NK-92 (cell line): ENCODE results near the gene LCMT2.
A peak's percentile ranks its signal among the peaks of the same experiment; 100 is the strongest.
"Not testable (repeated sequence)": the region's sequence is repeated elsewhere in the genome, so short reads cannot be mapped to it uniquely, and the experiment has no call there.

Source experiments
- DNase-seq: peaks from one replicate; lab custom pipeline; 2025; ENCODE audit not compliant: unreplicated experiment; lab: John Stamatoyannopoulos, UW

The LCMT2 gene

DNA sequence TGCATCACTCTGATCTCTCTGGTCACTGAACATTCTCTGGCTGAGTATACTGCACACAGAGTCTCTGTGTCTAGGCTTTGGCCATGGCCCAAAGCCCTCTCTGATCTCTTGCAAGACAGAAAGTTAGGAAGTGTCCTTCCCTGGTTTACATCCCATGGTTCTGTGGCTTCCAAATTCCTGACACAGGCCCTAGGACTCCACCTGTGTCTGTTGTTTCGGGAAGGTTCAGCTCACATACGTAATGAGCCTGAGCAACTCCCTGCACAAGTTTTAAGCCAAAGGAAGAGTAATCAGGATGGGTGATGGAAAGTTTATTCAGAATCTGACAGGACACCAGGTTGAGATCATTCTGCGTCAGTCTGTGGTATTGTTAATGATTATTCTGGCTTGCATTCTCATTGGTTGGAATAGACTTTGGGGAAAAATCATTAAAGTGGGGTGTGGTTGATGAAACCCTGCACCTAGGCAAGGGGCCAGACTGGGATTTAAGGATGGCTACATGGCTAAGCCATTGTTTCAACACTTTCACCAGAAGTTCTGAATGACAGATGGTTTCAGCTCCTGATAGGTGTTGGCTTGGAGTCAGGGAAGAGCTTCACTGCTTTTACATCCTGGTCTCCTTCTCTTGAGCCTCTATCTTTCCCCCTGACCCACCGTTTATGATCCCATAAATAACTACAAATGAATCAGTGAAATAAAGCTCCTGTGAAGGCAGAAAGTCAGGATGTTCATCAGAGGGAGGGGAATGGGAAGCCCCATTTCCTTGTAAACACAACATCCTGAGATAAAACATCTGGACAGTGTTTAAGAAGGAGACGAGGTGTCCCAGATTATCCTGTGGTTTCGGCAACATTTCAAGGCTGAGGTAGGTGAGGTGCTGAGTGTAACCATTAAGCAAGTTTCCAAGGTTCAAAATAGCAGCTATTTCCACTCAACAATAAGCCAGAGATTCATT is 14.1 kb downstream of the LCMT2 start:
- no peak for DNase-seq

DNA sequence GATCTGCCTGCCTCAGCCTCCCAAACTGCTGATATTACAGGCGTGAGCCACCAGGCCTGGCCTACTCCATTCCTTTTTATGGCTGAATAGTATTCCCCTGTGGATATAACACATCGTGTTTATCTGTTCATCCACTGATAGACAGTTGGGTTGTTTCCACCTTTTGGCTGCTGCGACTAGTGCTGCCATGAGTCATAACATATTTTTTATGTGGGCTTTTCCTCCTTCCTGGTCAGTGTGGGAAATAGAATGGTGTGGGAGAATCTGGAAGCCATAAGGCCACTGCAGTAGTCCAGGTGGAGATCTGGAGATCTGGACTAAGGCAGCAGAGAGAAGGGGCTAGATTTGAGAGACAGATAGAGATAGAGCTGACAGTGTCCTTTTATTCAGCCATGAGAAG is 16.2 kb downstream of the LCMT2 start:
- no peak for DNase-seq

DNA sequence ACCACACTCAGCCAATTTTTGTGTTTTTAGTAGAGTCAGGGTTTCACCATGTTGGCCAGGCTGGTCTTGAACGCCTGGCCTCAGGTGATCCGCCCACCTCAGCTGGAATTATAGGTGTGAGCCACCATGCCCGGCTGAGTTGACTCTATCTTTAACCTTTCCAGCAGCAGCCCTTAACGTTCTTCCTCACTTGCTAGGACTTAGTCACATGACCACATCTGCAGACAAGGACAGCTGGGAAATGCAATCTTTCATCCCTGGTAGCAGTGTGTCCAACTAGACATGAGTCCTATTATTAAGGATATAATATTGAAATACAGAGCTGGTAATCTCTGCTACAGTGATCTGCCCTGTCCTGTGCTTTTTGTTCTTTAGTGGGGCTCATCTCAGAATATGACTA is 18.0 kb downstream of the LCMT2 start:
- DNase-seq: no peak

DNA sequence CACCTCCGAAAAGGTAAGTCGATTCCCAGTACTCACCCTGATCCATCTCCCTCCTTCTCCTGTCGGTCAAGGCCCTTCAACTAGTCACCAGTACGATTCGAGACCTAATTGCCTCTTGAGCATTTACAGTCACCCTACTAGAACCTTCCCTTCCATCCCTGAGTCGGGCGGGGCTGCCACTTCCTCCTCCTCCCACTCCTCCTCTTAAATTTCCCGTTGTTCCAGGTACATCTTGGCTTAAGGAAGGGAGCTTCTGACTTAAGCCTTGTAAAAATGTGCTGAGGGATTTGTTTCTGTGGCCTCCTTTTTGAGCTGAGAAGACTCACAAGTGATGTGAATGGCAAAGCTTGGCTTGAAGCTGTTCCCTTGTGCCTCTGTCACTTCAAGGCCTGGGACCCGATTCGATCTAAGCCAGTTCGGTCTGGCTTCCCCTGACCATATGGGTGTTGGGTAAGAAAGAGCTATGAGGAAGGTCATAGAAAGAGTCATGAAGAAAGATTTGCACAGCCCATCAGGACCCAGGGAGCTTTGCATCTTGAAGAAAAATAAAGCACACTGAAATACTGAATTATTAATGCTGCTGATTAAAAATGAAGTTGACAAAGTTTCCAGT is 28.1 kb downstream of the LCMT2 start, which contains the start of gene TGM7:
TSS of gene TGM7 (minus strand) at position 51 of the 613 bp plus-strand sequence.
- no peak for DNase-seq

DNA sequence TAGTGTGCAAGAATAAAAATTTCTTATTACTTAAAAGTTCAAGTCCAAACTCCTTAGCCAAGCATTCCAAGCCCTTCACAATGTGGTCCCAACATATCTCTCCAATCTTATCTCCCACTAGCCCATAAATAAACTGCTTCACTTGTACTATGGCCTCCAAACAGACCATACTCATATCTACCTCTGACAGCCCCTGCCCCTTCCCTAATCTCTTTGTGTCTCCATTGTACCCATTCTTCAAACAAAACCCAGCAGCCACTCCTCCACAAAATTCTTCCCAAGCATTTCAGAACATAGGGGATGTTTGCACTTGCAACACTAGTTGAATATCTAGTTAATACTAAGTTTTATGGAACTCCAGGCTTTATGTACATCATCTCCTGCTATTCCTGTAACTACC is 30.5 kb downstream of the LCMT2 start:
- DNase-seq: no peak

DNA sequence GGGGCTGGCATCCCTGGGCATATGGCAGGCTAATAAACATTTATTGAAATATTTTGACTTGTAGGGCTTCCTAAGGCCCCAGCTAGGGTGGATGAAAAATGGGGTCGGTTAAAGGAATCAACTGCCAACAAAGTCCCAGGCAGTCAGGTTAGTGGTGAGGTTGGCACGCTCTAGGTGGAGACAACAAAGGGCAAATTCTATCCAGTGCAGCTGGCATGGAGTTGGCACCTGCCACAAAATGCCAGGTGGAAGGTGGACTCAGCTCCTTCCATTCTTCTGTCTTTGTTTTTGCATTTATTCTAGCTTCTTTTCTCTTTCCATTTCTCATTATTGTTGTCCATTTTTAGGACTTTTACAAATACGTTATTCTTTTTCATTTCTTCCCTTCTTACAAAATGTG is 31.0 kb downstream of the LCMT2 start:
- DNase-seq: no peak

DNA sequence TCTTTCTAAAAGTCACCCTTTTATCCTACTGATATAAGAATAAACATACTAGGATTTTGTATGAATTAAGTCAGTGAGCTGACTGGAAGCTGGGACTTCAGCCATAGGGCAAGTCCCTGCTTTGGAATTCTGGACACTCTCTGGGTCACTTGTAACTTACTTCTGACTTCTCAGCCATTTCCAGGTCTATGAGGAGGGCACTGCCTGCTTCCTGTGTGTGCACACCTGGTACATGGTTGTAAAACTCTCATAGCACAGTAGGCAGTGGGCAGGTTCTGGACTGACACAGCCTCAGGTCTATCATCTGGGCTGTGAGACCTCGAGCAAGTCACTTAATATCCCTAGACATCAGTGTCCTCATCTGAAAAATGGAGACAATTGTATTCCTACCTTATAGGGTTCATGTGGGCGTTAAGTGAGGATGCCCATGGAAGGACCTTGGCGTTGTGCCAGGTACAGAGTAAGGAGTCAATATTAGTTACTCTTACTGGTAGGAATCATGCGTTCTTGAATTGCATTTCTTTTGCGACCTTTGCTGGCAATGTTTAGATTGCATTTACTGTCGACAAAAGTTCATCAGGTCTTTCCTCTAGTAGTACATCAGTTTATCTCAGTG is 36.2 kb downstream of the LCMT2 start:
- DNase-seq: no peak

DNA sequence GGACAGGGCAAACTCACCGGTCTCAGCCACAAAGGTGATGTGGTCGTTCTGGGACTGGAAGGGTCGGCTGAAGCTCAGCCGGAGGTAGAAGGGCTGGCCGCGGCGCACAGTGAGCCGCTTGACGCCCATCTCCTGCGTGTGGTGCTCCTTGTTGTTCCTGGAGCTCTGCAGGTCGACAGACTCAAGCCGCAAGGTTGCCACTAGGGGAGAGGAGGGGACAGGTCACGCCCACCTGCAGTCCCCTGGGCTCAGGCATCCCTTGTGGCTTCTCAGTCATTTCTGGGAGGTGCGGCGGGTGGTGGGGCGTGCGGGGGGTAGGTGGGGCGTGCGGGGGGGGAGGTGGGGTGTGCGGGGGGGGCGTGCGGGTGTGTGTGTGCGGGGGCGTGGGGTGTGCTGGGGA is 36.9 kb downstream of the LCMT2 start:
- no peak for DNase-seq

DNA sequence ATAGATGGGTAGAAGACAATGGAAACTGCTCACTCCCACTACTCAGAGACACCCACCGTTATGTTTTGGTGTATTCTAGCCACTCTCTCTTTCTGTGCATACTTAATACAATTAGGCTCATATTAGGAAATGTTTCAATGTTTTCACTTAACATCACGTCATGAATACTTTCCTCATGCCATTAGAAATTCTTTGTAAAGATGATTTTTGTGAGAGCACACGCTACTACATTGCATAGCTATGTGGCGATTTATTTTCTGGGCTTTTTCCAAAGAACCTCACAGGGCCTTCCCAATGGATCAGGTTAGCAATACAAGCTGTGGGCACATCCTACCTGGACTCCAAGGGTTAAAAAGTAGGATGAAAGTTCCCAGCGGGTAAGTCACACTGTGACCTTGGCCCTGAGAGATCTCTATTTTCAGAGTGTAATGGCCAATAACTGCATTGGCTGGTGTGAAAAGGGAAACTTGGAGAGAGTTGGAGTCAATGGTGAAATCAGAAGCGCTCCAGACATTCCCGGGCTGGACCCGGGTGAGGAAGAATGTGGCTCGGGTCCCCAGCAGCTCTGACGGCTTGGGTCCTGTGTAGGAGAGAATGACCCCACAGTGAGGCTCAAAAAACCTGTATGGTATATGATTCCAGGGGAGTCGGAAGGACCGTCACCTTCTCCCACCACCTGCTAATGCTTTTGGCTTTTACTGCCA is 37.8 kb downstream of the LCMT2 start:
- DNase-seq: no peak

DNA sequence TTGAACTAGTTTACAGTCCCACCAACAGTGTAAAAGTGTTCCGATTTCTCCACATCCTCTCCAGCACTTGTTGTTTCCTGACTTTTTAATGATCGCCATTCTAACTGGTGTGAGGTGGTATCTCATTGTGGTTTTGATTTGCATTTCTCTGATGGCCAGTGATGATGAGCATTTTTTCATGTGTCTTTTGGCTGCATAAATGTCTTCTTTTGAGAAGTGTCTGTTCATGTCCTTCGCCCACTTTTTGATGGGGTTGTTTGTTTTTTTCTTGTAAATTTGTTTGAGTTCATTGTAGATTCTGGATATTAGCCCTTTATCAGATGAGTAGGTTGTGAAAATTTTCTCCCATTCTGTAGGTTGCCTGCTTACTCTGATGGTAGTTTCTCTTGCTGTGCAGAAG is 40.7 kb downstream of the LCMT2 start:
- DNase-seq: not testable (repeated sequence)

DNA sequence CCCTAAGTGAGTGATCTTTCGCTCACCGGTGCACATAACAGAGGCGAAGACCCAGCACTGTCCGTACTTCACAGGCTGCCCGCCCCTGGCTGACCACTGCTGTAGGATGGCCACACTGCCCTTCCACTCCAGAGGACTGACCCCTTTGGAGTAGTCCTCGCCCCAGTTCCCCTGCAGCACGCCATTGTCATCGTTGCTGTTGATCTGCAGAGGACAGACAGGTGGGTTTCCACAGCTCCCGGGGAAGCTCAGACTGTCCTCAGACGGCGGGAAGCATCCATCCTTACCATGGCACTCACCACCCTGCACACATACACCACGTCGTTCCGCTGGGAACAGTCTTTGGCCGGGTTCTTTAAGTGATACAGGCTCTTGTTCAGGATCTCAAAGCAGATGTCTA is 43.1 kb downstream of the LCMT2 start:
- no peak for DNase-seq

DNA sequence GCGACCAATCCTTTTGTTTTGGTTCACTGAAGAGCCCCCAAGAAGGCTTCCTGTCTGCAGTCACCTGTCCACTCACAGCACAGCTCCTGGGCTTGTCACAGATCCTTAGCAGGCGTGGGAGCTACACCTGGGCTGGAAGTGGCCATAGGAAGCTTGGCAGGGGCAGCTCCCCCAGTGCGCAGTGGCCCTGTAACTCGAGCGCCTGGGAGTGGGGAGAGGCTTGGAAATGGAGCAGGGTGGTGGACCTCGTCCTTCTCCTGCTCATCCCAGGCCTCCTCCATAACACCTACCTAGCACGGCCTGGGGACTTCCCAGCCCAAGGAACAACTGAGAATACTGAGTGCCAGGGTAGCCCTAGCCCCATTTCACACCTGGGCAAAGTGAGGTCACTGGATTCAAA is 44.3 kb downstream of the LCMT2 start:
- no peak for DNase-seq

DNA sequence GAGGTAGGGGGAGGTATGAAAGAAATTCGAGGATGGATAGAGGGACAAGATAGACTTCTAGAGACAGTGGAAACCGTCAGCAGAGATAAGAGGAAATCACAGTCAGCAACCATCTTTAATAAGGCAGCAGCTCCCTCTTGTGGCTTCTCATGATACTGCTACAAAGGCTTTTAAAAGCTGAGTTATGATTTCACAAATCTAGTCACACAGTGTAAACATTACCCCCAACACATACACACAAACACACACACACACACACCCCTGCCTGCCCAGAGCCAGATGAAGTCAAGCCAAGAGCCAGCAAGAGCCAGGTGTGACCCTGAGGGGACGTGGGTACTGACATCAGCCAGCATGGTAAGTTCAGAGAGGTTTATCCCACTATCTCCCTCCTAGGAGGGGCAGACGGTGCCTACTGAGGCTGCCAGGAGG is 44.8 kb downstream of the LCMT2 start:
- DNase-seq: peak; percentile 25

DNA sequence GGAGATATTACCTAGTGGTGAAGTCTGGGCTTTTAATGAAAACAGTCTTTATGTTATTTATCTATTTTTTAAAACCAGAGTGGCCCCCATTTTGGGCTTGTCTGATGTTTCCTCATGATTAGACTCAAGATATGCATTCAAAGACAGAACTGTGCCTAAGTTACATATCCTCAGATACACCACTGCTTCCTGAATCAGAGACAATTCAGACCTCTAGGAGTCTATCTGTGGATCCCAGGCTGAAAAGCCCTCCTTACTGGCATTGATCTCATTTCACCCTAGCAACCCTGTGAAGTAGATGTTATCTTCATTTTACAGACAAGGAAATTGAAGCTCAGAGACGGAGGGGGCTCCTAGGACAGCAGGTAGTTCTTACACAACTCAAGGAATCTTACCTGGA is 46.8 kb downstream of the LCMT2 start:
- DNase-seq: no peak

DNA sequence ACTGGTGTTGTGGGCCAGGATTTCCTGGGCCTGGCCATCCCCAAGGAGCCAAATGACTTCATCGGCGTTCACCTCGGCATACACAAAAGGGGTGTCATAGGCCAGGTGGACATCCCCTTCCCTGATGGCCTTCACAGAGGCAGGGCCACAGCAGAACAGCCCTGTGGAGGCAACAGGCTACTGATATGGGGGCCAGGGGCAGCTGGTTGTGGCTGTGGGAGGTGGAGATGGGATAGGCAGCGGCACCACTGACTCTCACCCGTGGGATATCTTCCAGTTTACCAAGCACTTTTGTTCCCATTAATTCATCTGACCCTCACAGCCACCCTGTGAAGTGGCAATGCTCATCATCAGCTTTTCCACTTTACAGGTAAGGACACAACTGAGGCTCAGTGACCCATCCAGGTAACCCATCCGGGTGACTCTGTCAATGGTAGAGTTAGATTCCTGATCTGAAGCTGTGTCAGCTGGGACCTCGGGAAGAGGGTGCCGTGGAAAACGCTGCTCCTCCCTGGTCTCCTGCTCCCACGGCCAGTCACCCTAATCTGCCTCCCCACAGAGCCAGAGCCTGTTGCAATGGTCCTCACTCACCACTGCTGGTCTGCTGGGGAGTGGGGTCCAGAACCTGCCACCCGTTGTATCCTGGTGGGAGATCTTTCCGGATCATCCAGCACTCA is 48.3 kb downstream of the LCMT2 start:
- no peak for DNase-seq

DNA sequence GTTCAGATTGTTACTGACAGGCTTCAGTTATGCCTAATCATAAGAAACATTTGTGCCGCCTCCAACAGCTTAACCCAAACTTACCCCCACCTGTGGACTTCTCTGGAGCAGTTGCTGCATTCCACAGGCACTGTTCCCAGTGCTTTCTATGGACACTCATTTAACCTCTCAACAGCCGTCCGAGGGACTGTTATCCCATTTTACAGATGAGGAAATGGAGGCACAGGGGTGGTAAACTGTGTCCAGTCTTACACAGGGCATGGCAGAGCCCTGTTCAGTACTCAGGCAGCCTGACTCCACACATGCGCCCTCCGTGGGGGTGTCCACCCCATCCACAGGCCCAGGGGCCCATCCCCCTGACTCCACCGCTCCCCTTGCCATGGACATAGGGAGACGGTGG is 49.4 kb downstream of the LCMT2 start:
- no peak for DNase-seq

DNA sequence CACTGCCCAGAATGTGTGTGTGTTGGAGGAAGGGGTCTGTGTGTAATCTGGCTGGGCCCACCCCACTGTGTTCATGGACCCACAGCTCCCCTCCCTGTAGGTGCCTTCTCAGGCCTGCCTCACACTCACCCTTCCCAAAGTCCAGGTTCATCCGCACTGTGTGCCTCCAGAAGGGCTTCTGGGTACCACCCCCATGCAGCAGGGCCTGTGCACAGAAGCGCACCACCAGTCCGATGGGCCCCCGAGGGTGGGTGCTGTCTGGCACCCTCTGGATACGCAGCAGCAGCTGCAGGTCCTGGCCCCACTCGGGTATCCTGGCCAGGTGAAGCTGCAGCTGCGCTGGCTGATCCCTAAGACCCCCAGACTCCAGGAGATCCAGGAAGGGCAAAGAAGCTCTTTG is 50.9 kb downstream of the LCMT2 start:
- no peak for DNase-seq

DNA sequence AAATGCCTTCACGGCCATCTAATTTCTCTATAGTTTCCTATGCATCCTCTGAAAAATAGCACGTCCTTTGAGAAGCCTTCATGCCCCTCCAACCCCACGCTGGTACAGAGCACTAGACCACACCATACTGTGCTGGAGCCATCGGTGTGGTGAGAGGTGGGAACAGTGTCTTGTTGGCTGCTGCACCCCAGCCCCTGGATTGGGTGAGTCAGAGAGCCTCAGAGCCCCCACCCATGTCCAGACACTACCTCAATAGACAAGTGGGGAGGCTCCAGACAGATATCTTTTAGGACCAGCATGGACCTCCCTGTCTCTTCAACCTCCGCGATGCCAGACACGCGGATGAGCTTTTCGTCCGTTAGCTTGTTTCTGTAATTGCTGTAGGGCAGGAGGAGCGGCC is 51.5 kb downstream of the LCMT2 start:
- no peak for DNase-seq

DNA sequence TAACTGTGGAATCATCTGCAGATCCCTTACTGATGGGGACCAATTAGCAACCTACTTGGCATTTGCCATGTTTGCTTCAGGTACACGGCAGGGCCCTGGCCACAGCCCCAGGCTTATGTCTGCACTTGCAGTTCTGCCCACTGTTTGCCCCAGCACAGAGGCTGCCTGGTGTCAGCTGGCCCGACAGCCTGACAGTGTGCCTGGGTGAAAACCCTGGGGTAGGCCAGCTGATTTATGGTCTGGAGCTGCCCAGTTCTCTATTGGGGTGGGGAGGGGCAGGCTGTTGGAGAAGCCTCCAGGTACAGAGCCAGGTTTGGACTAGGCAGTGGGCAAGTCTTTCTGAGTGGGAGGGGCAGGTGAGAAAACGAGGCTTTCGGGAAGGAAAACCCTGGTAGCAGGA is 52.5 kb downstream of the LCMT2 start:
- no peak for DNase-seq

DNA sequence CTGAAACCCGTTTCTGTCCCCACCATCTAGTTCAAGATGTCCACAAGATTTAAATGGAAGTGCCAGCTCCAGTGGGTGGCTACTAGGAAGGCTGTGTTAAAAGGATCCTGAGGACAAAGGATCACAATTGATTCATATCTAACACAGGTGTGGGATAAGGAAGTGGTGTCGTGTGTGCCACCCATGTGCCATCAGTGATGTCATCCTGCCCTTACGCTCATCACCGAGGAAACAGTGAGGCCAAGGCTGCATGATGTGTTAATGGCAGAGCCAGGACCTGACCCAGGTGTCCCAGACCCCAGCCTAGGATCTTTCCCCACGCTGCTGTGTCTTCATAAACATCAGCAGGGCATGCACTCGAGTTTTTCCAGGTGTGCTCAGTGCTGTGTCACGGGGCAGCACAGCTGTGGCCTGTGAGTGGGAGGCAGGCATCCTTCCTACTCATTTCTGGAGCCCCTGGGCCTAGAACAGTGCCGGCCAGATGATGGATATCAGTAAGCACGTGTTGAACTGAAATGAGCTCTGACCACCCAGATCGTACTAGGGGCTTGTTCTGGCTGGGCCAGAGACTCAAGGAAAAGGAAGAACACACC is 53.0 kb downstream of the LCMT2 start:
- DNase-seq: no peak
